Endothelial cell of umbilical vein (primary cell): ENCODE measurements around the gene OTUD7B. TPM values are rescaled to one million over a fixed set of nuclear protein-coding genes. Genes with fewer than 3 reads are reported as not detected.

ENCODE experiments used
- BruUV-seq: library from RNA; stranded (reverse); fragments of 400-500 nt; replicated peaks from 2 replicates; lab custom pipeline; 2021; lab: Mats Ljungman, UMichigan
- CTCF ChIA-PET: fragments of 300-600, 350-600 bp; sonication (Branson Sonifier 250); formaldehyde crosslinking; loops from one replicate; lab custom pipeline; 2021; ENCODE audit warnings: antibody characterized with exemption, inconsistent platforms; lab: Charles Lee
- POLR2A ChIA-PET: fragments of 300-600, 350-600 bp; sonication (Branson Sonifier 250); formaldehyde crosslinking; loops from one replicate; lab custom pipeline; 2021; ENCODE audit warnings: antibody characterized with exemption, inconsistent platforms; lab: Charles Lee
- DNase-seq: peaks from one replicate; pipeline ENCODE4 v3.0.0-alpha.2; 2011; ENCODE audit warnings: low read depth, low spot score
- FAIRE-seq: peaks from 2 replicates; lab custom pipeline; 2011; peaks lifted over from hg19 to GRCh38; lab: Jason Lieb, UNC
- H2AFZ ChIP-seq: 2 replicates; pipeline ENCODE4 v1.6.0; 2012; ENCODE audit warnings: low read depth, low read length, control low read depth, inconsistent platforms
- H3K27ac ChIP-seq: 2 replicates; pipeline ENCODE4 v1.5.1; 2011; ENCODE audit warnings: low read depth, mild to moderate bottlenecking, control low read depth, low read length, moderate library complexity; ENCODE audit not compliant: insufficient read depth
- H3K27me3 ChIP-seq, 2 experiments: 2 replicates each; pipeline versions ENCODE4 v1.6.0 to v1.6.1; 2011; ENCODE audit warnings: low read length in 2 of 2, mixed read lengths in 1 of 2; ENCODE audit not compliant: control insufficient read depth in 2 of 2, insufficient read depth in 2 of 2
- H3K36me3 ChIP-seq, 2 experiments: 2 replicates in 1 of 2; 3 replicates in 1 of 2; pipeline ENCODE4 v1.5.1; 2011; ENCODE audit warnings: low read length in 2 of 2, mild to moderate bottlenecking in 1 of 2, moderate library complexity in 1 of 2; ENCODE audit not compliant: control insufficient read depth in 2 of 2, insufficient read depth in 2 of 2; ENCODE audit errors: extremely low read depth in 1 of 2
- H3K4me1 ChIP-seq: 3 replicates; pipeline ENCODE4 v1.5.1; 2011; ENCODE audit warnings: mild to moderate bottlenecking, low read length; ENCODE audit not compliant: control insufficient read depth, insufficient read depth; ENCODE audit errors: extremely low read depth
- H3K4me2 ChIP-seq: 2 replicates; pipeline ENCODE4 v1.6.1; 2011; ENCODE audit warnings: low read length, control low read depth, mixed read lengths; ENCODE audit not compliant: insufficient read depth
- H3K4me3 ChIP-seq, 3 experiments: fragments of 200-600 bp in 1 of 3; sonication (generic), shearing (Covaris generic) in 1 of 3; replicated peaks in 1 of 3; 2 replicates each; pipeline ENCODE4 v1.5.1; 2011 to 2016; ENCODE audit warnings: control low read depth in 3 of 3, low read length in 3 of 3, mild to moderate bottlenecking in 2 of 3, inconsistent platforms in 1 of 3, low read depth in 1 of 3, moderate library complexity in 1 of 3; ENCODE audit not compliant: insufficient read depth in 1 of 3
- H3K79me2 ChIP-seq: 2 replicates; pipeline ENCODE4 v1.6.0; 2012; ENCODE audit warnings: low read length, inconsistent platforms; ENCODE audit not compliant: control insufficient read depth, insufficient read depth
- H3K9ac ChIP-seq: replicated peaks from 2 replicates; pipeline ENCODE3; 2011; ENCODE audit warnings: low read length, control low read depth; ENCODE audit not compliant: insufficient read depth; ENCODE audit errors: extremely low read depth
- H3K9me1 ChIP-seq: replicated peaks from 3 replicates; pipeline ENCODE4 v1.6.0; 2011; ENCODE audit warnings: mild to moderate bottlenecking, low read length; ENCODE audit not compliant: control insufficient read depth, insufficient read depth; ENCODE audit errors: extremely low read depth
- H3K9me3 ChIP-seq: replicated peaks from 2 replicates; pipeline ENCODE4 v1.5.1; 2012; ENCODE audit warnings: low read length, inconsistent platforms; ENCODE audit not compliant: control insufficient read depth, insufficient read depth
- H4K20me1 ChIP-seq: replicated peaks from 2 replicates; pipeline ENCODE3; 2011; ENCODE audit warnings: mild to moderate bottlenecking, low read length; ENCODE audit not compliant: control insufficient read depth, insufficient read depth; ENCODE audit errors: extremely low read depth
- CTCF ChIP-seq, 2 donors: IDR thresholded peaks; 1 replicate in 1 of 2; 2 replicates in 1 of 2; pipeline ENCODE4 v1.5.1; 2011; ENCODE audit warnings: low read length in 2 of 2, mild to moderate bottlenecking in 2 of 2, moderate library complexity in 2 of 2, control low read depth in 1 of 2, inconsistent platforms in 1 of 2, low read depth in 1 of 2; ENCODE audit not compliant: insufficient read depth in 1 of 2; ENCODE audit errors: extremely low read depth in 1 of 2
- EZH2 ChIP-seq: IDR thresholded peaks from 2 replicates; pipeline ENCODE4 v1.6.1; 2012; ENCODE audit warnings: borderline replicate concordance, low read depth, mild to moderate bottlenecking, moderate library complexity, low read length, inconsistent platforms; ENCODE audit not compliant: severe bottlenecking
- FOS ChIP-seq: IDR thresholded peaks from 2 replicates; pipeline ENCODE4 v1.6.1; 2011; ENCODE audit warnings: mild to moderate bottlenecking, low read length, moderate library complexity, borderline replicate concordance; ENCODE audit not compliant: insufficient read depth
- GATA2 ChIP-seq: IDR thresholded peaks from 2 replicates; pipeline ENCODE4 v1.7.0; 2011; ENCODE audit warnings: low read depth, mild to moderate bottlenecking, moderate library complexity, mixed read lengths, low read length; ENCODE audit not compliant: insufficient read length, insufficient read depth
- JUN ChIP-seq: IDR thresholded peaks from 2 replicates; pipeline ENCODE4 v1.6.1; 2011; ENCODE audit warnings: borderline replicate concordance, low read depth; ENCODE audit not compliant: insufficient read length, insufficient read depth
- MAX ChIP-seq: IDR thresholded peaks from 2 replicates; pipeline ENCODE4 v1.6.1; 2011; ENCODE audit not compliant: insufficient read depth, insufficient read length
- MYC ChIP-seq: IDR thresholded peaks from one replicate; pipeline ENCODE4 v1.6.1; 2011; ENCODE audit warnings: mild to moderate bottlenecking, low read depth, low read length
- POLR2A ChIP-seq: IDR thresholded peaks from 2 replicates; pipeline ENCODE4 v1.6.1; 2012; ENCODE audit warnings: low read depth, mild to moderate bottlenecking, control low read depth, low read length
- POLR2AphosphoS5 ChIP-seq: IDR thresholded peaks from 2 replicates; pipeline ENCODE4 v1.6.1; 2012; ENCODE audit warnings: low read depth, mild to moderate bottlenecking, control low read depth, low read length, moderate library complexity; ENCODE audit not compliant: insufficient read depth
- dilution Hi-C: fragments of 300-500 bp; cut with MboI; formaldehyde crosslinking; loops from one replicate; pipeline ENCODE4 v1.15.0; 2019; ENCODE audit warnings: low sequenced_read_pairs; ENCODE audit not compliant: extremely low pct_ligation_motif_present
- intact Hi-C: fragments of 100-400 bp; cut with micrococcal nuclease; formaldehyde crosslinking; loops from one replicate; pipeline ENCODE4 v1.10.0; 2022
- polyA plus RNA-seq, 4 experiments: library from polyadenylated mRNA; depleted of rRNA in 3 of 4; stranded (reverse) in 3 of 4; unstranded in 1 of 4; fragments of >200 nt; gene quantifications; 2 replicates each; pipeline versions ENCODE4 v1.2.1 to v1.2.3, GENCODE V29; 2011 to 2012; ENCODE audit warnings: missing spikeins in 1 of 4
- total RNA-seq: library from RNA; stranded (reverse); gene quantifications from 2 replicates; pipeline ENCODE4 v1.2.3, GENCODE V29; 2021

OTUD7B gene
- total and polyA plus RNA-seq, 2 donors (not counting 3 experiments of a cell fraction or from before 2014, with no cell fraction given) = 4.3 to 22.8 TPM

GRCh38 chr1:149916898-149917252 lies 93.7 kb downstream of the OTUD7B start:
- dilution Hi-C loops (no loop called here), intact Hi-C loops (no loop called here)
- Histone ChIP-seq H4K20me1 (no peaks in the 10 kb centered on the region), H3K4me1 (peaks cover 3% of the 10 kb centered on the region), H3K36me3 (no peaks in the 10 kb centered on the region), H3K9me3 (no peaks in the 10 kb centered on the region), H2AFZ (no peak overlapping the region), H3K9ac (no peak overlapping the region), H3K79me2 (no peaks in the 10 kb centered on the region), H3K27me3 (peaks cover 17 to 25% of the 10 kb centered on the region in 2 experiments), H3K9me1 (no peaks in the 10 kb centered on the region), H3K4me2 (no peak overlapping the region), H3K27ac (no peak overlapping the region), H3K4me3 (no peak overlapping the region)
- no TSS peak for BruUV-seq
- no peak for FAIRE-seq
- ChIA-PET CTCF (no interaction called here), POLR2A (no interaction called here)
- TF ChIP-seq MYC = no peak
- no peak for TF ChIP-seq FOS
- no peak for TF ChIP-seq GATA2
- no peak for TF ChIP-seq EZH2
- no peak for TF ChIP-seq CTCF (IDR thresholded peaks at IDR 0.05; ENCODE audit: extremely low read depth in 1 of 2, insufficient read depth in 1 of 2, low read depth in 1 of 2, low read length in 2 of 2)
- TF ChIP-seq JUN = no peak
- no peak for TF ChIP-seq POLR2A
- TF ChIP-seq POLR2AphosphoS5 = no peak
- TF ChIP-seq MAX = no peak
- no peak for DNase-seq
